Mucosa of stomach (tissue), 1 donor: ENCODE data around the gene FIG4.
"Not testable (repeated sequence)": the region's sequence is repeated elsewhere in the genome, so short reads cannot be mapped to it uniquely, and the experiment has no call there.

Source experiments
- H3K27me3 ChIP-seq: one replicate; pipeline ENCODE4 v1.7.0; 2013; ENCODE audit warnings: mild to moderate bottlenecking, low read length; ENCODE audit not compliant: control insufficient read depth, insufficient read depth
- H3K36me3 ChIP-seq: one replicate; pipeline ENCODE4 v1.7.0; 2013; ENCODE audit warnings: low read length; ENCODE audit not compliant: control insufficient read depth, insufficient read depth
- H3K4me1 ChIP-seq: one replicate; pipeline ENCODE4 v1.7.0; 2013; ENCODE audit warnings: mild to moderate bottlenecking, low read length; ENCODE audit not compliant: control insufficient read depth, insufficient read depth
- H3K4me3 ChIP-seq: one replicate; pipeline ENCODE4 v1.7.0; 2013; ENCODE audit warnings: low read length
- H3K9ac ChIP-seq: one replicate; pipeline ENCODE4 v1.7.0; 2013; ENCODE audit warnings: mild to moderate bottlenecking, low read length, moderate library complexity
- H3K9me3 ChIP-seq: one replicate; pipeline ENCODE4 v1.7.0; 2013; ENCODE audit warnings: mild to moderate bottlenecking, low read length, moderate library complexity; ENCODE audit not compliant: control insufficient read depth
- donor health status: Pancreatic carcinoma.

The FIG4 gene

DNA sequence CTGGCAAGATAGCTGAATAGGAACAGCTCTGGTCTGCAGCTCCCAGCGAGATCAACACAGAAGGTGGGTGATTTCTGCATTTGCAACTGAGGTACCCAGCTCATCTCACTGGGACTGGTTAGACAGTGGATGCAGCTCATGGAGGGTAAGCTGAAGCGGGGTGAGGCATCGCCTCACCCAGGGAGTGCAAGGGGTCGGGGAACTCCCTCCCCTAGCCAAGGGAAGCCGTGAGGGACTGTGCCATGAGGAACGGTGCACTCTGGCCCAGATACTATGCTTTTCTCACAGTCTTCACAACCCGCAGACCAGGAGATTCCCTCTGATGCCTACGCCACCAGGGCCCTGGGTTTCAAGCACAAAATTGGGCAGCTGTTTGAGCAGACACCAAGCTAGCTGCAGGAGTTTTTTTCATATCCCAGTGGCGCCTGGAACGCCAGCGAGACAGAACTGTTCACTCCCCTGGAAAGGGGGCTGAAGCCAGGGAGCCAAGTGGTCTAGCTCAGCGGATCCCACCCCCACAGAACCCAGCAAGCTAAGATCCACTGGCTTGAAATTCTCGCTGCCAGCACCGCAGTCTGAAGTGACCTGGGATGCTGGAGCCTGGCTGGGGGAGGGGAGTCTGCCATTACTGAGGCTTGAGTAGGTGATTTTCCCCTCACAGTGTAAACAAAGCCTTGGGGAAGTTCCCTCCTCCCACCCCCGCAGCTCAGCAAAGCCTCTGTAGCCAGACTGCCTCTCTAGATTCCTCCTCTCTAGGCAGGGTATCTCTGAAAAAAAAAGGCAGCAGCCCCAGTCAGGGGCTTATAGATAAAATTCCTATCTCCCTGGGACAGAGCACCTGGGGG, 12.2 kb upstream of the FIG4 start:
- H3K27me3 ChIP-seq, H3K9ac ChIP-seq, H3K4me1 ChIP-seq, H3K4me3 ChIP-seq, H3K36me3 ChIP-seq, H3K9me3 ChIP-seq: not testable (repeated sequence)

DNA sequence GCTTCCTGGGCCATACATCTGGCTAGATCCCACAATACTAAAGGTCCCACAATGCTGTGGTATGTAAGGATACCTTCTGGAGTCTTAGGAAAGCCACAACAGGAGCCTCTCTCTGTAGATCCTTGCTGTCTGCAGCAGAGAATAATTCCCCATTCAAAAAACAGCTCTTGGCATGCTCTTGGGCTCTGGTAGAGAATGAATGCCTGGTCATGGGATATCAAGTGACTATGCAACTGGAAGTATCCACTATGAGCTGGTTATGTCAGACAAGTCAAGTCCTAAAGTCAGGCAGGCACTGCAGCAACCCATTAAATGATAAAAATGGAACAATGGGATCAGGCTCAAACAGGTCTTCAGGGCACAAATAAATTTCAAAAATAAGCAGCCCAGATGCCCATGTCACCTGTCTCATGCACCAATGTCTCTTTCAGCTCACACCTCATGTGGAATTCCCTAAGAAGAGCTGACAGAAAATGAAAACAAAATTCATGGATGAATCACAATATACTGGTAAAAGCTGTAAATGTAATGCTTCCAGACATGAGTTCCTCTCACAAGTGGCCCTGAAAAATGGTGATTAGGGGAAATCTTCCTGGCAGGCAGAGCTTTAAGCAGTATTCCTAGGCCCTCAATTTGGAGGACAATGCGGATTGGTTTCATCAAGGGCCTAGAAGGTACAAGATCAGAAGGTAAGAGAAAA, 4.4 kb upstream of the FIG4 start:
- H3K36me3 ChIP-seq = no peaks in the 10 kb centered on the region
- H3K9ac ChIP-seq = no peak overlapping the region
- no peak overlapping the region for H3K4me3 ChIP-seq
- H3K27me3 ChIP-seq = no peaks in the 10 kb centered on the region
- H3K4me1 ChIP-seq = peaks cover 5% of the 10 kb centered on the region
- no peaks in the 10 kb centered on the region for H3K9me3 ChIP-seq

DNA sequence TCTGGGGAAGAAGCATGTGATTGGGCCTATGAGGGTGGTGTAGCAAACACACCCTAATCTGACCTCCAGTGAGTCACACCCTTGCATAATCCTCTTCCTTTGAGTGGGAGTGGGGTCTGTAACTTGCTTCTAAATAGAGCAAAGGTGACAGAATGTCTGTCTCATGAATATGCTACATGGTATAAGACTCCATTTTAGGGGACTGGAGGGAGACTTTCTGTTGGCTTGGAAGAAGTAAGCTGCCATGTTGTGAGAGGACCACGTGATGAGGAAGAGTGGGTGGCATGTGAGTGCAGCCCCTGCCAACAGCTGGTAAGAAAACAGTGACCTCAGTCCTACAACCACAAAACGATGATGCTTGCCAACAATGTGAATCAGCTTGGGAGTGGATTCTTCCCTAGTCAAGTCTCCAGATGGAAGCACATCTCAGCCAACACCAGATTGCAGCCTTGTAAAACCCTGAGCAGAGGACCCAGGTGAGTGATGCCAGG, 3.8 kb upstream of the FIG4 start:
- no peaks in the 10 kb centered on the region for H3K9me3 ChIP-seq
- H3K9ac ChIP-seq = no peak overlapping the region
- H3K36me3 ChIP-seq = no peaks in the 10 kb centered on the region
- H3K27me3 ChIP-seq = no peaks in the 10 kb centered on the region
- H3K4me3 ChIP-seq = no peak overlapping the region
- H3K4me1 ChIP-seq = peaks cover 11% of the 10 kb centered on the region

DNA sequence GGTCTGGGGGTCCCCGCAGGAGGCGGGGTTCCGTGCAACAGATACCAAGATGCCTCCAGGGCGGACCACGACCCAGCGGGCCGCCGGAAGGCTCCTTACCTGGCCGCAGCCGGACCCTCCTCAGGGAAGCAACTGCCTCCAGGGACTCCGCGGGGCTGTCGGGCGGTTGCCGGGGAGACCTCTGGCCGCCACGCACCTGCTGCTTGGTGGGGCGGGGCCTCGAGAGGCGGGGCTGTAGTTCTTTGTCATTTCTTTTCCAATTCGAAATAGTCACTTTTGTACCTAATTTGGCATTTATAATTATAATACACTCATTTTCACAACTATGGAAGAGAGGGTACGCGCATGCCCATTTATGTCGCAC, 741 bp upstream of the FIG4 start:
- H3K4me3 ChIP-seq = peak overlapping the region; percentile 94
- H3K9me3 ChIP-seq = no peaks in the 10 kb centered on the region
- peaks cover 11% of the 10 kb centered on the region for H3K4me1 ChIP-seq
- peak overlapping the region; percentile 92 for H3K9ac ChIP-seq
- H3K36me3 ChIP-seq = no peaks in the 10 kb centered on the region
- no peaks in the 10 kb centered on the region for H3K27me3 ChIP-seq

DNA sequence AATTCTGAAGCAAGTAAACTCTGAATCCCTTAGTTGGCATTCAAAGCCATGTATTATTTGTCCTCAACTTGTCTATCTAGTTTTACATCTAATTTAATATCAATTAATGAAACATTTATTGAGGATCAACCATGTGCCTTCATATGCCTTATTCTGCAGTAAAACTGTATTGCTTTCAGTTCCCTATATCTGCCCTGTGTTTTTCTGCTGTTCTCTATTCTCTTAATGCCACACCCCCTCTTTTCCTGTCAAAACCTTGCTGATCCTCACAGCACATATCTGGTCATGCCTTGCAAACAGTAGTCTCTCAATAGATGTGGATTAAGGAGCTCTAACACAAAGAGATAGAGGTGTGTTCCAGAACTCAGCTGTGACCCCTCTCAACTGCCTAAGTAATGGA, 2.0 kb downstream of the FIG4 start:
- no peak overlapping the region for H3K9ac ChIP-seq
- H3K9me3 ChIP-seq = no peaks in the 10 kb centered on the region
- H3K27me3 ChIP-seq = no peaks in the 10 kb centered on the region
- no peak overlapping the region for H3K4me3 ChIP-seq
- no peaks in the 10 kb centered on the region for H3K36me3 ChIP-seq
- H3K4me1 ChIP-seq = peaks cover 8% of the 10 kb centered on the region

DNA sequence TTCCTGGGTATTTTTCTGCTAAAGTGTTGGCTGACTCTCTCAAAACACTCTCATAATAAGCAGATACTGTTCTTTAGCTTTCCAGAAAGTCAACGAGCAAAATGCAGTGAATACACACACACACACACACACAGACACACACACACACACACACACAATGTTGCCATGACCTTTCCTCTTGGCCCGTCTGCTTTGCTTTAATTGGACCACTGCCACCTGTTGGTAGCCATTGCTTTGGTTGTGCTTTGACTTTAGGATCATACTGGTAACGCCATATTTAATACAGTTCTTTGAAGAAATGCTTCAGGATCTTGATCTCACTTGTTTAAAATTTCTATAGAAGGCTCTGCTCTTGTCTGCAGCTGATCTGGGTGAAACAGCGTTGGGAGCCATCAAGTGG, 4.4 kb downstream of the FIG4 start:
- Histone ChIP-seq H3K9me3 (no peaks in the 10 kb centered on the region), H3K9ac (no peak overlapping the region), H3K4me1 (peaks cover 8% of the 10 kb centered on the region)

GRCh38 chr6:109696355-109696754, 5.3 kb downstream of the FIG4 start:
- H3K9ac ChIP-seq = no peak overlapping the region
- peaks cover 8% of the 10 kb centered on the region for H3K4me1 ChIP-seq
- H3K4me3 ChIP-seq = no peak overlapping the region

More for the DNA sequence above, 4.4 kb downstream of the FIG4 start:
- no peaks in the 10 kb centered on the region for H3K27me3 ChIP-seq
- no peaks in the 10 kb centered on the region for H3K36me3 ChIP-seq
- no peak overlapping the region for H3K4me3 ChIP-seq

GRCh38 chr6:109701221-109701620, 10.1 kb downstream of the FIG4 start:
- H3K9me3 ChIP-seq = no peaks in the 10 kb centered on the region
- H3K4me1 ChIP-seq = peaks cover 18% of the 10 kb centered on the region
- H3K36me3 ChIP-seq = no peaks in the 10 kb centered on the region
- H3K27me3 ChIP-seq = no peaks in the 10 kb centered on the region
- no peak overlapping the region for H3K4me3 ChIP-seq
- H3K9ac ChIP-seq = no peak overlapping the region

More at GRCh38 chr6:109696355-109696754, 5.3 kb downstream of the FIG4 start:
- H3K9me3 ChIP-seq = no peaks in the 10 kb centered on the region
- no peaks in the 10 kb centered on the region for H3K27me3 ChIP-seq
- H3K36me3 ChIP-seq = no peaks in the 10 kb centered on the region

DNA sequence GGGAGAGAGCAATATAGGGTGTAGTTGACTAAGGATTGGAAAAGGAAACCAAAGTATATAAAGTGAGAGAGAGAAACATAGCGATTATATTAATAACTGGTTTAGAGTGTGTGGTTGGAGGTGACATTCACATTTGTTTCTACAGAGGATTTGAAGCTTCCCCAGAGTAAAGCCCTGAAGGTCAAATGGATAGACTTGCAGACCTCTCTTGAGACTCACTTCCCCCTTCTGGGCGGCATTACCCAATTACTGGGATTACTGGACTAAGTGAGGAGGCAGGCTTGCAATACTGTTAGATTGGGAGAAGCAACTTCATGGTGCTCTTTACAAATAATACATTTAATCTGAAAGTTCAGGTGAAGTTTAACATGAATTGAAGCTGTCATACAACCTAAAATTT, 10.7 kb downstream of the FIG4 start:
- no peak overlapping the region for H3K4me3 ChIP-seq
- H3K36me3 ChIP-seq = no peaks in the 10 kb centered on the region
- H3K9ac ChIP-seq = no peak overlapping the region
- no peaks in the 10 kb centered on the region for H3K9me3 ChIP-seq
- no peaks in the 10 kb centered on the region for H3K27me3 ChIP-seq
- peaks cover 18% of the 10 kb centered on the region for H3K4me1 ChIP-seq

- peaks cover 18% of the 10 kb centered on the region for H3K4me1 ChIP-seq
- H3K9me3 ChIP-seq = no peaks in the 10 kb centered on the region
- H3K36me3 ChIP-seq = no peaks in the 10 kb centered on the region
- no peak overlapping the region for H3K4me3 ChIP-seq
- H3K9ac ChIP-seq = no peak overlapping the region
- H3K27me3 ChIP-seq = no peaks in the 10 kb centered on the region
Measured at GRCh38 chr6:109702791-109703190, 11.7 kb downstream of the FIG4 start.

DNA sequence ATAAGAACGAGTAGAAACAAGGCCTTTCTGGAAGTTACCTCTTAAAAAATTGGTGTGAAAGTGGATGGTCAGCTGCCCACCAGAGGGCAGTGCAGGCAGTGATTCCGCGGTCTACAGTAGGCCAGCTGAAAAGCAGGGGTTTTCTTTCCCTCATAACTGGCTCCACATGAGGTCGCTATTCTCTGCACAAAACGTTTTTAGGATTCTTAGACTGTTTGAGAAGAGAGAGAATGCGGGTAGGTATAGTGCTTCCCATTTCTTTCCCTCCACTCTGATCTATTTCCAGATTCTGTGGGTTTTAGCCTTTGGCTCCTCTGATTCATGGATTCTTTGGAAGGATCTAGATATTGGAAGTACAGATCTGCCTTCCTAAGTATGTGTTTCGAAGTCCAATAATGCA, 14.2 kb downstream of the FIG4 start:
- Histone ChIP-seq H3K9ac (no peak overlapping the region), H3K9me3 (no peaks in the 10 kb centered on the region), H3K4me3 (no peak overlapping the region), H3K27me3 (no peaks in the 10 kb centered on the region), H3K36me3 (no peaks in the 10 kb centered on the region), H3K4me1 (peaks cover 18% of the 10 kb centered on the region)

- Histone ChIP-seq H3K4me3 (no peak overlapping the region), H3K9me3 (no peaks in the 10 kb centered on the region)
Measured at GRCh38 chr6:109706513-109706912, 15.4 kb downstream of the FIG4 start.

More at GRCh38 chr6:109706513-109706912, 15.4 kb downstream of the FIG4 start:
- Histone ChIP-seq H3K36me3 (no peaks in the 10 kb centered on the region), H3K4me1 (peaks cover 18% of the 10 kb centered on the region), H3K9ac (no peak overlapping the region), H3K27me3 (no peaks in the 10 kb centered on the region)
